HepG2 (cell line): ENCODE measurements around the gene NUFIP1. TPM values are rescaled to one million over a fixed set of nuclear protein-coding genes. Genes with fewer than 3 reads are reported as not detected.

Experiments used
- ARNTL ChIP-seq: sonication (generic); formaldehyde crosslinking; IDR thresholded peaks from 2 replicates; pipeline ENCODE4 v1.4.0; 2020; ENCODE audit warnings: mild to moderate bottlenecking, missing genetic modification reagents
- ATAD3A ChIP-seq: sonication (generic); formaldehyde crosslinking; IDR thresholded peaks from 2 replicates; pipeline ENCODE4 v1.4.0; 2020; ENCODE audit warnings: missing genetic modification reagents
- CBX5 ChIP-seq: sonication (generic); formaldehyde crosslinking; IDR thresholded peaks from 2 replicates; pipeline ENCODE4 v1.4.0; 2020; ENCODE audit warnings: missing genetic modification reagents, borderline replicate concordance
- HES4 ChIP-seq: sonication (generic); formaldehyde crosslinking; IDR thresholded peaks from 2 replicates; pipeline ENCODE4 v1.9.0; 2021; ENCODE audit warnings: mild to moderate bottlenecking, missing genetic modification reagents, borderline replicate concordance
- HMG20A ChIP-seq: IDR thresholded peaks from 2 replicates; pipeline ENCODE4 v1.6.1; 2016; ENCODE audit warnings: borderline replicate concordance
- KLF12 ChIP-seq: sonication (generic); formaldehyde crosslinking; IDR thresholded peaks from 2 replicates; pipeline ENCODE4 v1.4.0; 2020; ENCODE audit warnings: missing genetic modification reagents, borderline replicate concordance
- KMT2B ChIP-seq: IDR thresholded peaks from 2 replicates; pipeline ENCODE4 v1.6.1; 2016; ENCODE audit warnings: missing genetic modification reagents, missing compliant biosample characterization
- MAFG ChIP-seq: sonication (generic); formaldehyde crosslinking; IDR thresholded peaks from 2 replicates; pipeline ENCODE4 v1.5.1; 2020; ENCODE audit warnings: mild to moderate bottlenecking, missing genetic modification reagents
- PCBP1 ChIP-seq: fragments of 200-400 bp; formaldehyde crosslinking; IDR thresholded peaks from 2 replicates; pipeline ENCODE4 v1.6.1; 2017; ENCODE audit warnings: mild to moderate bottlenecking, low read depth, low read length, borderline replicate concordance
- PHF5A ChIP-seq: IDR thresholded peaks from one replicate; pipeline ENCODE4 v1.6.1; 2018; ENCODE audit warnings: low read depth, missing genetic modification reagents; ENCODE audit not compliant: unreplicated experiment
- RAD51 ChIP-seq: fragments of 450-650 bp; IDR thresholded peaks from 2 replicates; pipeline ENCODE4 v1.6.1; 2016; ENCODE audit warnings: borderline replicate concordance
- WIZ ChIP-seq: sonication (generic); formaldehyde crosslinking; IDR thresholded peaks from 2 replicates; pipeline ENCODE4 v1.5.1; 2020; ENCODE audit warnings: mild to moderate bottlenecking, missing genetic modification reagents
- ZBTB21 ChIP-seq: sonication (generic); formaldehyde crosslinking; IDR thresholded peaks from 2 replicates; pipeline ENCODE4 v1.4.0; 2020; ENCODE audit warnings: missing genetic modification reagents
- ZC3H4 ChIP-seq: sonication (generic); formaldehyde crosslinking; IDR thresholded peaks from 2 replicates; pipeline ENCODE4 v1.4.0; 2020; ENCODE audit warnings: missing genetic modification reagents, borderline replicate concordance
- ZNF121 ChIP-seq: sonication (generic); formaldehyde crosslinking; IDR thresholded peaks from 2 replicates; pipeline ENCODE4 v1.5.0; 2020; ENCODE audit warnings: mild to moderate bottlenecking, missing genetic modification reagents
- ZNF33B ChIP-seq: sonication (generic); formaldehyde crosslinking; IDR thresholded peaks from 2 replicates; pipeline ENCODE4 v1.5.1; 2020; ENCODE audit warnings: mild to moderate bottlenecking, missing genetic modification reagents
- ZNF367 ChIP-seq: sonication (generic); formaldehyde crosslinking; IDR thresholded peaks from 2 replicates; pipeline ENCODE4 v1.4.0; 2020; ENCODE audit warnings: missing genetic modification reagents, borderline replicate concordance
- ZNF547 ChIP-seq: sonication (generic); formaldehyde crosslinking; IDR thresholded peaks from 2 replicates; pipeline ENCODE4 v1.5.1; 2020; ENCODE audit warnings: mild to moderate bottlenecking, missing genetic modification reagents
- ZNF644 ChIP-seq: IDR thresholded peaks from 2 replicates; pipeline ENCODE4 v1.6.1; 2016; ENCODE audit warnings: low read depth
- ZNF703 ChIP-seq: sonication (generic); formaldehyde crosslinking; IDR thresholded peaks from 2 replicates; pipeline ENCODE4 v1.5.1; 2020; ENCODE audit warnings: missing genetic modification reagents, mild to moderate bottlenecking, moderate library complexity, borderline replicate concordance
- ZNF761 ChIP-seq: sonication (generic); formaldehyde crosslinking; conservative IDR thresholded peaks from 2 replicates; pipeline ENCODE4 v1.4.0; 2020; ENCODE audit warnings: mild to moderate bottlenecking, missing genetic modification reagents
- polyA plus RNA-seq, 8 experiments: library from polyadenylated mRNA; depleted of rRNA in 3 of 8; stranded (reverse) in 7 of 8; unstranded in 1 of 8; fragments of >200 nt; fragmentation: Illumina TruSeq in 4 of 8; extraction: Trizol in 4 of 8; gene quantifications; 2 replicates each; pipeline versions ENCODE4 v1.2.1 to v1.2.3, GENCODE V29; 2011 to 2016; ENCODE audit warnings: low read depth in 4 of 8, missing spikeins in 1 of 8, mixed read lengths in 1 of 8; ENCODE audit not compliant: insufficient read depth in 1 of 8
- total RNA-seq, 5 experiments: library from RNA; depleted of rRNA; stranded (reverse); fragments of >200 nt; fragmentation: Illumina TruSeq; extraction: Trizol; gene quantifications; 2 replicates each; pipeline ENCODE4 v1.2.3, GENCODE V29; 2016; ENCODE audit warnings: low read depth in 1 of 5
- TF ChIP-seq, protein P1 (sequence below): sonication (generic); formaldehyde crosslinking; IDR thresholded peaks from 2 replicates; pipeline ENCODE4 v1.4.0; 2020; ENCODE audit warnings: mild to moderate bottlenecking, low read depth, missing genetic modification reagents
- TF ChIP-seq, protein P2 (sequence below): sonication (generic); formaldehyde crosslinking; IDR thresholded peaks from 2 replicates; pipeline ENCODE4 v1.4.0; 2020; ENCODE audit warnings: mild to moderate bottlenecking, low read depth, missing genetic modification reagents
- TF ChIP-seq, protein P3 (sequence below): sonication (generic); formaldehyde crosslinking; IDR thresholded peaks from 2 replicates; pipeline ENCODE4 v1.8.1; 2022; ENCODE audit warnings: low read depth, mild to moderate bottlenecking, missing genetic modification reagents
- TF ChIP-seq, protein P4 (sequence below): sonication (generic); formaldehyde crosslinking; IDR thresholded peaks from 2 replicates; pipeline ENCODE4 v1.4.0; 2020; ENCODE audit warnings: missing genetic modification reagents

NUFIP1 gene
- total and polyA plus RNA-seq, 2 of the 13 experiments (the other 11 are each of a cell fraction or from before 2014, with no cell fraction given): 1.9 to 10.3 TPM

DNA sequence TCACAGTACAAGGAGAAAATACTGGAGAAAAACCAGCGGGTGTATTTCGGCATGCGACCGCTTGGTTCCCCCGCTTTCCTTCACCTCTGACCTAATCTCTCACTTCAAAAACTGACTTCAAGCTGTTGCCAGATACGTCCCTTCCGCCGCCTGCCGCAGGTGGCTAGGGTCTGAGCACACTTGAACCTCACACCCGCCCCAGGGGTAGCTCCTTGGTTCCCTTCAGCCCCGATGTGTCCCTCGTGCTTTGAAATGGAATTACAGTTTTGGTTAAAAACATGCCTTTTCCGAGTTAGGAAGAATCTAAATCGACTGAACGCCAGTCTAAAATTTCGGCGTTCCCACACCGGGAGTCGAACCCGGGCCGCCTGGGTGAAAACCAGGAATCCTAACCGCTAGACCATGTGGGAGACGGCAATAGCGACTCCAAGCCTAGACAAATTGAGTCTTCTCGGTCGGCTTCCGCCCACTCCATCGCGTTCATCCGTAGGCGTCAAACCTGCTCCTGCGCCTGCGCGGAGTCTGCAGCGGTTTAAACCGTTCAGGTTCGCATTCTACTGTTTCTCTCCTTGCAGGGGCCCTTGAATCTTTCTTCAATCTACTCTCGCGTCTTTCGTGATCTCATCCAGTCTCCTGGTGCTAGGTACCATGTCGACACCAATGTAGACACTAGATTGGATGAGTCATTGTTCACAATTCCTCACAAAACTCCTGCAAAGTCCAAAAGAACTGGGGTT, 71.5 kb downstream of the NUFIP1 start (continued):
- TF ChIP-seq KLF12: no peak; the same call in 1 of the 2 replicates
- TF ChIP-seq ZC3H4 (CRISPR knock-in tag): no peak
- TF ChIP-seq PCBP1: no peak
- 0 out of 2 replicates have a peak, but pooled peaks have one; percentile 9 for TF ChIP-seq ZNF33B
- 0 out of 2 replicates have a peak, but pooled peaks have one; percentile 52 for TF ChIP-seq CBX5 (CRISPR knock-in tag)
- TF ChIP-seq, protein P1, sequence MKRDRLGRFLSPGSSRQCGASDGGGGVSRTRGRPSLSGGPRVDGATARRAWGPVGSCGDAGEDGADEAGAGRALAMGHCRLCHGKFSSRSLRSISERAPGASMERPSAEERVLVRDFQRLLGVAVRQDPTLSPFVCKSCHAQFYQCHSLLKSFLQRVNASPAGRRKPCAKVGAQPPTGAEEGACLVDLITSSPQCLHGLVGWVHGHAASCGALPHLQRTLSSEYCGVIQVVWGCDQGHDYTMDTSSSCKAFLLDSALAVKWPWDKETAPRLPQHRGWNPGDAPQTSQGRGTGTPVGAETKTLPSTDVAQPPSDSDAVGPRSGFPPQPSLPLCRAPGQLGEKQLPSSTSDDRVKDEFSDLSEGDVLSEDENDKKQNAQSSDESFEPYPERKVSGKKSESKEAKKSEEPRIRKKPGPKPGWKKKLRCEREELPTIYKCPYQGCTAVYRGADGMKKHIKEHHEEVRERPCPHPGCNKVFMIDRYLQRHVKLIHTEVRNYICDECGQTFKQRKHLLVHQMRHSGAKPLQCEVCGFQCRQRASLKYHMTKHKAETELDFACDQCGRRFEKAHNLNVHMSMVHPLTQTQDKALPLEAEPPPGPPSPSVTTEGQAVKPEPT (CRISPR knock-in tag): no peak
- 0 out of 2 replicates have a peak, but pooled peaks have one; percentile 15 for TF ChIP-seq ZNF121 (CRISPR knock-in tag)
- 0 out of 2 replicates have a peak, but pooled peaks have one; percentile 17 for TF ChIP-seq ZNF761 (CRISPR knock-in tag)
- no peak for TF ChIP-seq ZNF703
- TF ChIP-seq HES4: no peak
- TF ChIP-seq RAD51: no peak
- TF ChIP-seq ZNF644 (CRISPR knock-in tag): 0 out of 2 replicates have a peak, but pooled peaks have one; percentile 14
- peak; percentile 69 for TF ChIP-seq ZBTB21 (CRISPR knock-in tag)
- TF ChIP-seq ZNF367 (CRISPR knock-in tag): no peak
- TF ChIP-seq ZNF547 (CRISPR knock-in tag): no peak; the same call in 1 of the 2 replicates
- no peak for TF ChIP-seq MAFG
- TF ChIP-seq, protein P2, sequence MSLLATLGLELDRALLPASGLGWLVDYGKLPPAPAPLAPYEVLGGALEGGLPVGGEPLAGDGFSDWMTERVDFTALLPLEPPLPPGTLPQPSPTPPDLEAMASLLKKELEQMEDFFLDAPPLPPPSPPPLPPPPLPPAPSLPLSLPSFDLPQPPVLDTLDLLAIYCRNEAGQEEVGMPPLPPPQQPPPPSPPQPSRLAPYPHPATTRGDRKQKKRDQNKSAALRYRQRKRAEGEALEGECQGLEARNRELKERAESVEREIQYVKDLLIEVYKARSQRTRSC (CRISPR knock-in tag): no peak
- TF ChIP-seq PHF5A (CRISPR knock-in tag): peak; percentile 71
- TF ChIP-seq, protein P3, sequence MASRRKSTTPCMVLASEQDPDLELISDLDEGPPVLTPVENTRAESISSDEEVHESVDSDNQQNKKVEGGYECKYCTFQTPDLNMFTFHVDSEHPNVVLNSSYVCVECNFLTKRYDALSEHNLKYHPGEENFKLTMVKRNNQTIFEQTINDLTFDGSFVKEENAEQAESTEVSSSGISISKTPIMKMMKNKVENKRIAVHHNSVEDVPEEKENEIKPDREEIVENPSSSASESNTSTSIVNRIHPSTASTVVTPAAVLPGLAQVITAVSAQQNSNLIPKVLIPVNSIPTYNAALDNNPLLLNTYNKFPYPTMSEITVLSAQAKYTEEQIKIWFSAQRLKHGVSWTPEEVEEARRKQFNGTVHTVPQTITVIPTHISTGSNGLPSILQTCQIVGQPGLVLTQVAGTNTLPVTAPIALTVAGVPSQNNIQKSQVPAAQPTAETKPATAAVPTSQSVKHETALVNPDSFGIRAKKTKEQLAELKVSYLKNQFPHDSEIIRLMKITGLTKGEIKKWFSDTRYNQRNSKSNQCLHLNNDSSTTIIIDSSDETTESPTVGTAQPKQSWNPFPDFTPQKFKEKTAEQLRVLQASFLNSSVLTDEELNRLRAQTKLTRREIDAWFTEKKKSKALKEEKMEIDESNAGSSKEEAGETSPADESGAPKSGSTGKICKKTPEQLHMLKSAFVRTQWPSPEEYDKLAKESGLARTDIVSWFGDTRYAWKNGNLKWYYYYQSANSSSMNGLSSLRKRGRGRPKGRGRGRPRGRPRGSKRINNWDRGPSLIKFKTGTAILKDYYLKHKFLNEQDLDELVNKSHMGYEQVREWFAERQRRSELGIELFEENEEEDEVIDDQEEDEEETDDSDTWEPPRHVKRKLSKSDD: peak; percentile 55; the same call in 1 of the 2 replicates
- TF ChIP-seq ARNTL (CRISPR knock-in tag): peak; percentile 50
- peak; percentile 63 for TF ChIP-seq KMT2B (CRISPR knock-in tag)
- TF ChIP-seq, protein P4, sequence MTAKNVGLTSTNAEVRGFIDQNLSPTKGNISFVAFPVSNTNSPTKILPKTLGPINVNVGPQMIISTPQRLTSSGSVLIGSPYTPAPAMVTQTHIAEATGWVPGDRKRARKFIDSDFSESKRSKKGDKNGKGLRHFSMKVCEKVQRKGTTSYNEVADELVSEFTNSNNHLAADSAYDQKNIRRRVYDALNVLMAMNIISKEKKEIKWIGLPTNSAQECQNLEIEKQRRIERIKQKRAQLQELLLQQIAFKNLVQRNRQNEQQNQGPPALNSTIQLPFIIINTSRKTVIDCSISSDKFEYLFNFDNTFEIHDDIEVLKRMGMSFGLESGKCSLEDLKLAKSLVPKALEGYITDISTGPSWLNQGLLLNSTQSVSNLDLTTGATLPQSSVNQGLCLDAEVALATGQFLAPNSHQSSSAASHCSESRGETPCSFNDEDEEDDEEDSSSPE (CRISPR knock-in tag): peak; percentile 64
- TF ChIP-seq WIZ (CRISPR knock-in tag): no peak
- TF ChIP-seq ATAD3A (CRISPR knock-in tag): no peak
- no peak for TF ChIP-seq HMG20A (CRISPR knock-in tag)
